Lung (tissue), 12 donors: Measurements from ENCODE around the gene CHDH. TPM values are rescaled to one million over a fixed set of nuclear protein-coding genes. Genes with fewer than 3 reads are reported as not detected.

ENCODE experiments used
- ATAC-seq: fragments of 200-7000 bp; cut with Tn5 transposase; one replicate; pipeline ENCODE4 v1.9.1; 2020; ENCODE audit warnings: moderate number of reproducible peaks; ENCODE audit not compliant: insufficient read depth, low FRiP score
- DNase-seq, 3 donors: peaks; one replicate each; pipeline ENCODE4 v3.0.0-alpha.2; 2013 to 2017
- H3K27ac ChIP-seq, 2 donors: one replicate each; pipeline ENCODE4 v1.5.1; 2013; ENCODE audit warnings: mild to moderate bottlenecking in 2 of 2, moderate library complexity in 2 of 2, control low read depth in 1 of 2, inconsistent platforms in 1 of 2, low read depth in 1 of 2, low read length in 1 of 2
- H3K27me3 ChIP-seq, 3 donors: one replicate each; pipeline ENCODE4 v1.5.1; 2013; ENCODE audit warnings: low read length in 2 of 3; ENCODE audit not compliant: control insufficient read depth in 3 of 3, insufficient read depth in 3 of 3
- H3K36me3 ChIP-seq, 4 donors: one replicate each; pipeline ENCODE4 v1.5.1; 2013; ENCODE audit warnings: low read length in 4 of 4, mild to moderate bottlenecking in 1 of 4, moderate library complexity in 1 of 4; ENCODE audit not compliant: control insufficient read depth in 4 of 4, insufficient read depth in 4 of 4
- H3K4me1 ChIP-seq, 5 donors: one replicate each; pipeline ENCODE4 v1.5.1; 2013; ENCODE audit warnings: low read length in 5 of 5, mild to moderate bottlenecking in 2 of 5, moderate library complexity in 1 of 5; ENCODE audit not compliant: control insufficient read depth in 5 of 5, insufficient read depth in 5 of 5
- H3K4me3 ChIP-seq: one replicate; pipeline ENCODE4 v1.5.1; 2013; ENCODE audit warnings: mild to moderate bottlenecking, control low read depth, moderate library complexity
- H3K9ac ChIP-seq, 2 donors: one replicate each; pipeline ENCODE4 v1.5.1; 2013; ENCODE audit warnings: low read length in 2 of 2, control low read depth in 1 of 2; ENCODE audit not compliant: insufficient read depth in 1 of 2
- H3K9me3 ChIP-seq, 4 donors: one replicate each; pipeline ENCODE4 v1.5.1; 2013; ENCODE audit warnings: low read length in 3 of 4, mild to moderate bottlenecking in 1 of 4, moderate library complexity in 1 of 4; ENCODE audit not compliant: control insufficient read depth in 4 of 4, insufficient read depth in 3 of 4
- CTCF ChIP-seq: IDR thresholded peaks from 2 replicates; pipeline ENCODE4 v1.5.1; 2012; ENCODE audit warnings: mild to moderate bottlenecking; ENCODE audit errors: control extremely low read depth, extremely low read depth
- WGBS, 2 donors: extraction: QIAGEN DNeasy Blood & Tissue Kit; methylation state at CpG; one replicate each; pipeline ENCODE4 v1.1.7; 2013; 5-methylcytosine and 5-hydroxymethylcytosine counted together
- polyA plus RNA-seq, 2 donors: library from polyadenylated mRNA; stranded (reverse); fragments of 200-250 nt; gene quantifications; one replicate each; pipeline ENCODE4 v1.2.1, GENCODE V29; 2013
- total RNA-seq, 2 donors: library from RNA; depleted of rRNA in 1 of 2; stranded (reverse); fragments of >200 nt in 1 of 2; gene quantifications; one replicate each; pipeline ENCODE4 v1.2.1, GENCODE V29; 2014 to 2021
- donor health status: control.
- donor health status: control.
- donor health status: Bipolar disorder and iron deficiency.
- donor health status: healthy.
- donor health status: DM: yes; HTN: yes; CAD: no.

Gene CHDH
- total and polyA plus RNA-seq, 4 donors, result 1.5 to 10.9 (median 2.8) TPM

DNA sequence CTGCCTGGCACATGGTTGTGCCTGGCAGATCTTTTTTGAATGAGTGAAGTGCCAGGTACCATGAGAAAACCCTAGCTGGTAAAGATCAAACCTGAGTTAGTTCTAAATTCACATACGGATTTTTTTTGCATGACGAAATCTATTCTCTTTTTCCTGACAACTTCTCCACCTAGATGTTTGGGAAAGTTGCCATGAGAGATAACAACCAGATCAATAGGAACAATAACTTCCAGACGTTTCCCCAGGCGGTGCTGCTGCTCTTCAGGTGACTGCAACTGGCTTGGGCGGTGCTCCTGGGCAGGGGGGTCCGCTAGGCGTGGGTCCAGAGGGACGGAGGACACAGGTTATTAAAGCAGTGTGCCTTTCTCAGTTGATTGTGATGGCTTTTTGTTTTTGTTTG is 71.8 kb downstream of the CHDH start:
- H3K4me3 ChIP-seq, result no peak overlapping the region
- no peak for ATAC-seq

GRCh38 chr3:53773611-53774368 is 72.4 kb downstream of the CHDH start:
- H3K9me3 ChIP-seq, result no peaks in the 10 kb centered on the region
- no peak overlapping the region for H3K9ac ChIP-seq
- H3K27me3 ChIP-seq, result no peaks in the 10 kb centered on the region
- DNase-seq, result peak in 2 of 3 donors; percentile 48 to 77
- peaks cover 0 to 14% (median 2%) of the 10 kb centered on the region in 5 donors for H3K4me1 ChIP-seq
- TF ChIP-seq CTCF, result no peak
- 58 to 73% methylated on average over 10 of the region's 10 CpGs for WGBS, 2 donors
- ATAC-seq, result peak; percentile 43
- no peak overlapping the region for H3K4me3 ChIP-seq
- H3K36me3 ChIP-seq, result peaks cover 0 to 28% (median 13%) of the 10 kb centered on the region in 4 donors
- H3K27ac ChIP-seq, result peak overlapping the region in 1 of 2 donors; percentile 57

More for the DNA sequence above, 71.8 kb downstream of the CHDH start:
- H3K36me3 ChIP-seq, result peaks cover 0 to 33% (median 14%) of the 10 kb centered on the region in 4 donors
- 81 to 88% methylated on average over 8 of the region's 8 CpGs for WGBS, 2 donors
- no peaks in the 10 kb centered on the region for H3K9me3 ChIP-seq
- no peak for DNase-seq
- H3K4me1 ChIP-seq, result peaks cover 0 to 14% (median 2%) of the 10 kb centered on the region in 5 donors
- H3K9ac ChIP-seq, result no peak overlapping the region
- H3K27me3 ChIP-seq, result no peaks in the 10 kb centered on the region
- no peak for TF ChIP-seq CTCF
- peak overlapping the region in 1 of 2 donors; percentile 57 for H3K27ac ChIP-seq

DNA sequence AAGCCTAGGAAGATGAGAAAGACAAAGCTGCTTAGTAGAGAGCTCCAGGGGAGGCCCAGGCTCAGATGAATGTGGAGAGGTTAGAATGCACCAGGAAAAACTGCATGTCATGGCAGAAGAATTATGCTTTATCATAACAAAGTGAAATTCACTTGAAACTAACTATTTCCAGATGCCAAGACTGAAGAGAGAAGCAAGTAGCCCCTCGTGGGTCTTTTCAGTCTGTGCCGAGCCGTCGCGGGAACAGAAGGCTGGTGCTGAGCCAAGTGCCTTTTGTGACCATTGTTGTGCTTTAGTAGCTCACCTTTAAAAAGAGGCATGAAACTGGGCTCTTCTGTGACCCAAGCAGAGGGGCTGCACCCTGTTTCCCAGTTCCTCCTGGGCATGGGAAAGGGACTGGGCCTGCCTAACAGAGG is 73.2 kb downstream of the CHDH start:
- Histone ChIP-seq H3K36me3 (peaks cover 0 to 33% (median 14%) of the 10 kb centered on the region in 4 donors), H3K27ac (peak overlapping the region in 1 of 2 donors; percentile 27), H3K4me1 (peaks cover 0 to 14% (median 2%) of the 10 kb centered on the region in 5 donors), H3K27me3 (no peaks in the 10 kb centered on the region), H3K9ac (no peak overlapping the region), H3K9me3 (no peaks in the 10 kb centered on the region), H3K4me3 (no peak overlapping the region)
- ATAC-seq (no peak), DNase-seq (no peak)
- 37 to 78% methylated on average over 5 of the region's 5 CpGs for WGBS, 2 donors
- TF ChIP-seq CTCF, result no peak
